ENCODE measurements around the gene PRMT2.

Gene PRMT2

DNA sequence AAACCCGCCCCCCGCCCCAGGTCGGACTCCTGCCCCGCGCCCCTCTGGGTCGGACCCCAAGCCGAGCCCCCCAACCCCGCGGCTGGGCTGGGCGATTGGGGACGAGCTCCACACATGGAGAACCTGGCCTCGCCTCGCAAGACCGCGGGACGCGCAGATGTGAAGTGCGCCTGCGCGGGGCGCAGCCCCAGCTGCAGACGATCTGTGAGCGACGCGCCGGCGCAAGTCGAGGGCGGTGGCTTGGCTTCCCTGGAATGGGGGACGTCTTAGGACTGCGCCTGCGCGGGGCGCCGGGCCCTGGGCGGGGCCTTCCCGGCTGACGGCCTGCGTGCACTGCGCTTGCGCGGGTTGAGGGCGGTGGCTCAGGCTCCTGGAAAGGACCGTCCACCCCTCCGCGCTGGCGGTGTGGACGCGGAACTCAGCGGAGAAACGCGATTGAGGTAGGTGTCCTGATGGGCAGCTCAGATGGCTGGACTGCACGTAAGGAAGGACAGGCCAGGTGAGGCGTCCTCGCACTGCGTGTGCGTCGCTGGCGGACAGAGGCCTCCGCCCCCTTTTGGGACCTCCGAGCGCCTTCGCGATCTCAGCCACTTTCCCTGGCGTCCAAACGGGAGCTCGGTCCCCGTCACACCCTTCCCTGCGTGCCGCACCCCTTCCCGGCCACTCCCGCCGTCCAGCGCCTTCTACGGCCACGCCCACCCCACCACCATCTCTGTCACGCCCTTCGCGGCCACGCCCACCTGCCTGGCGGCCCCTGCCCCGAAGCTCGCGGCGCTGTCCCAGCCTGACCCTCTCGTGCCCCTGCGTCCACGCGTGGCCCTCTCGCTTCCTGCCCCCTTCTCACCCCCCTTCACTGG lies at the start of gene PRMT2:
Gene PRMT2, plus strand, starts transcription at position 351 of the 857 bp plus-strand sequence. CDS start 1,278 bp downstream, outside the sequence.
- DNase-seq (ENCODE audit: low read depth, low spot score) = peak; percentile 93

DNA sequence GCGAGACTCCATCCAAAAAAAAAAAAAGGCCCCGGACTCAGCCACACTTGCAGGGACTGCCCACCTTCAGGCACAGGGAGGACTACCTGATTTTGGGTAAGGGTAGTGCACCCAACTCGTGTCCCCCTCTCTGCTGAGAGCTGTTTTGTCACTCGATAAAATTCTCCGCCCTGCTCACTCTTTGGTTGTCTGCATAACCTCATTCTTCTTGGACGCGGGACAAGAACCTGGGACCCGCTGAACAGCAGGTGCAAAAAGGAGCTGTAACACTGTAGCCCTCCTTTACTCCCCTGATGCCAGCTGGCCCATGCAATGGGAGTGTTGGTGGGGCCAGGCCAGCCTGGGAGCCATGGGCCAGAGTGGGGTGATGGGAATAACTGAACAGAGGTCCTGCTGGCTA lies 41.2 kb upstream of the PRMT2 start:
- no peak for DNase-seq (ENCODE audit: low read depth, low spot score)

- DNase-seq (ENCODE audit: low read depth, low spot score) = no peak
Observed at GRCh38 chr21:46596201-46596600, 39.3 kb upstream of the PRMT2 start.

GRCh38 chr21:46597031-46597430 lies 38.4 kb upstream of the PRMT2 start:
- no peak for DNase-seq (ENCODE audit: low read depth, low spot score)

DNA sequence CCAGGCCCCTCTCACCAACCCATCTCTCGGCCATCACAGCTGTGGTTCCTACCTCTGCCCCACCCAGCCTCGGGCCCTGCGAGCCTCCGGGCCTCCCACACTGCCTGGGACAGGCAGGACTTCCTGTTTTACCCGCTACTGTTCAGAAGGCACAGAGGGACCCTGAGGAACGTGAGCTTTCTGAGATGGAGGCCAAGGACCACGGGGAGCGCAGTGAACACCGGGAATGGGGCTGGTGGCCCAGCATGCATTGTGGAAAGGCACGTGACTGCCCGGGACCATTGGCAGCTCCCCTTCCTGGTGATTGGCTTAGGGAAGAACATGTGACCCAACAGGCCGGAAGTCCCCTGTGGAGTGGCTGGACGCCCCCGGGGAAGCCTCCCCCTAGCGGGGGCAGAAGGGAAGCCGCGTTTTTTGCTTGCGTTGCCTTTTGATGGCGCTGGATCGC lies 37.6 kb upstream of the PRMT2 start:
- DNase-seq (ENCODE audit: low read depth, low spot score) = no peak

- no peak for DNase-seq (ENCODE audit: low read depth, low spot score)
Observed at GRCh38 chr21:46598581-46599572, 36.6 kb upstream of the PRMT2 start.

- no peak for DNase-seq (ENCODE audit: low read depth, low spot score)
Observed at GRCh38 chr21:46600305-46600704, 35.2 kb upstream of the PRMT2 start.

DNA sequence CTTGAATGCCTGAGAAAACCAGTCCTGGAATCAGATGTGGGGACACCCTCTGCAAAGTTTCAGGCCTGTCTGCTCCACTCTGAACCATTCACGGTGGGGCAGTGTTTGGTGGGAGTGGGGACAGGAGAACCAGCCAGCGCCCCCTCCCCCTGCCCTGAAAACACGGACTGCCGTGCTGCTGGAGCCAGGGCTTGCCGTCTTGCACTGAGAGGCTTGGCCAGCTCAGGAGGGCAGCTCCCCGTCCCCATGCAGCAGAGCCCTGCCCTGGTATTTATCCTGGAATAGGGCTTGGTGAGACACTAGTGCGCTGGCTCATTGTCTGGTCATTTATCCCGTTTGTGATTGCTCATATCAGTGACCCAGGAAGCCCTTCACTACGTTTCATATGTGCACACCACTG lies 34.5 kb upstream of the PRMT2 start:
- no peak for DNase-seq (ENCODE audit: low read depth, low spot score)

DNA sequence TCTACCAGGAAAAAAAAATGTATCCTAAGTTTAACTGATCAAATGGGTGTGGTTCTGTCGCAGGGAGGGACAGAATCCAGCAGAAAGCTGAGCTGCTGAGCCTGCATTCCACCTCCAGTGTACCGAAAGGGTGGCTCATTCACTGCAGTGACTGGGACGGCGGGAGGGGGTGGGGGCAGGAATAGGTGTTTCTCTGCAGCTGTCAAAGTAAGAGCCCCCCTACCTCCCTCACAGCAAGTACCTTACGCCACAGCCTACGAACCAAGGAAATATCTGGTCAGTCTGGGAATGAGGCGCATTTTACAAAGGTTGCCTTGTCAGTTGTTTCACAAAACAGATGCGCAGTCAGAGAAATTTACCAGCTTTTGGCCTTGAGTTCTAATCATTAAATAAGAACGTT lies 32.2 kb upstream of the PRMT2 start:
- DNase-seq (ENCODE audit: low read depth, low spot score) = no peak

GRCh38 chr21:46604329-46604974 lies 31.0 kb upstream of the PRMT2 start:
- DNase-seq (ENCODE audit: low read depth, low spot score) = no peak

- DNase-seq (ENCODE audit: low read depth, low spot score) = no peak
Observed at GRCh38 chr21:46604975-46605766, 30.3 kb upstream of the PRMT2 start, which contains the start of gene S100B. TSS of gene S100B (minus strand) at chr21:46605082. CDS start at chr21:46602415, 2,667 bp downstream.

GRCh38 chr21:46605767-46606426 lies 29.6 kb upstream of the PRMT2 start:
- DNase-seq (ENCODE audit: low read depth, low spot score) = no peak

GRCh38 chr21:46606427-46606813 lies 29.1 kb upstream of the PRMT2 start:
- no peak for DNase-seq (ENCODE audit: low read depth, low spot score)

DNA sequence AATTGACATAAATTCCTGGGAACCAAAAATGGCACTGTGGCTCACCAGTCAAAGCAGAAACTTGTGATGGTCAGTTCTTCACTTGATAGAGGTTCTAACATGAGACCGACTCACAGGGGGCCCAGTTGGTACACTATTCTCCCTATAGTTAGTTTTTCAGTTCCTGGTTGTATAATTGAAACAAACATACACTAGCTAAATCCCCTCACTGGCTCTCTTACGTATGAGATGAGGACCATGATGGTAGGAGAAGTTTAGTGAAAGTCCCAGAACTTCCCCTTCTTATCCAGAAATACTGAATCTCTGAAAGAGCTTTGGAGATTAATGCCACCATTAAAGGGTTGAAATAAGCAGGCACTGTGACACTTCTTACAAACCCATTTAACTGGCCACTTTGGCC lies 27.8 kb upstream of the PRMT2 start:
- no peak for DNase-seq (ENCODE audit: low read depth, low spot score)

GRCh38 chr21:46608672-46609111 lies 26.8 kb upstream of the PRMT2 start:
- no peak for DNase-seq (ENCODE audit: low read depth, low spot score)

GRCh38 chr21:46610018-46610701 lies 25.3 kb upstream of the PRMT2 start:
- DNase-seq (ENCODE audit: low read depth, low spot score) = no peak

DNA sequence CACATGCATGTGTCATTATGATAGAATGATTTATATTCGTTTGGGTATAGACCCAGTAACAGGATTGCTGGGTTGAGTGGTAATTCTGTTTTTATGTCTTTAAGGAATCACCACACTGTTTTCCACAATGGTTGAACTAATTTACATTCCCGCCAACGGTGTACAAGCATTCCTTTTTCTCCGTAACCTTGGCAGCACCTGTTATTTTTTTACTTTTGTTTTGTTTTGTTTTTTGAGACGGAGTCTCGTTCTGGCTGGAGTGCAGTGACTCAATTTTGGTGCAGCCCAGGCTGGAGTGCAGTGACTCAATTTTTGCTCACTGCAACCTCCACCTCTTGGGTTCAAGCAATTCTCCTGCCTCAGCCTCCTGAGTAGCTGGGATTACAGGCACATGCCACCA lies 22.1 kb upstream of the PRMT2 start:
- DNase-seq (ENCODE audit: low read depth, low spot score) = no peak

DNA sequence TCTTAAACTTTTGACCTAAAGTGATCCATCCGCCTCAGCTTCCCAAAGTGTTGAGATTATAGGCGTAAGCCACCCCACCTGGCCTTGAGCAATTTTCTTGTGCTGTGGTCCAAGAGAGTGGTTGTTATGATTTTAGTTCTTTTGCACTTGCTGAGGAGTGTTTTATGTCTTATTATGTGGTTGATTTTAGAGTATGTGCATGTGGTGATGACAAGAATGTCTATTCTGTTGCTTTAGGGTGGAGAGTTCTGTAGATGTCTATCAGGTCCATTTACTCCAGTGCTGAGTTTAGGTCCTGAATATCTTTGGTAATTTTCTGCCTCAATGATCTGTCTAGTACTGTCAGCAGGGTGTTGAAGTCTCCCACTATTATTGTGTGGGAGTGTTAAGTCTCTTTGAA lies 19.4 kb upstream of the PRMT2 start:
- DNase-seq (ENCODE audit: low read depth, low spot score) = no peak

DNA sequence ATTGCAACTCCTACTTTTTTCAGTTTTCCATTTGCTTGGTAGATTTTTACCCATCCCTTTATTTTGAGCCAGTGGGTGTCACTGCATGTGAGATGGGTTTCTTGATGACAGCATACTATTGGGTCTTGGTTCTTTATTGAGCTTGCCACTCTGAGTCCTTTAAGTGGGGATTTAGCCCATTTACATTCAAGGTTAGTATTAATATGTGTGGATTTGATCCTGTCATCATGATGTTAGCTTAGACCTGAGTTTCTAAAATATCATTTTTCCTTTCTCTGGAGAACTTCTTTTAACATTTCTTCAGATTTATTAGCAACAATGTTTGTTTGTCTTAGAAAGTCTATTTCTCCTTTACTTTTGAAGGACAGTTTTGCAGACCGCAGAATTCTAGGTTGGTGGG lies 18.8 kb upstream of the PRMT2 start:
- DNase-seq (ENCODE audit: low read depth, low spot score) = no peak

All from activated naive CD8-positive, alpha-beta T cell treated with anti-CD3 and anti-CD28 coated beads, Interleukin-2, amount 50 U/mL, for 16 hours (primary cell).